Measurements from ENCODE around the gene TBC1D10B.
"Not testable (repeated sequence)": the region's sequence is repeated elsewhere in the genome, so short reads cannot be mapped to it uniquely, and the experiment has no call there.

DNA sequence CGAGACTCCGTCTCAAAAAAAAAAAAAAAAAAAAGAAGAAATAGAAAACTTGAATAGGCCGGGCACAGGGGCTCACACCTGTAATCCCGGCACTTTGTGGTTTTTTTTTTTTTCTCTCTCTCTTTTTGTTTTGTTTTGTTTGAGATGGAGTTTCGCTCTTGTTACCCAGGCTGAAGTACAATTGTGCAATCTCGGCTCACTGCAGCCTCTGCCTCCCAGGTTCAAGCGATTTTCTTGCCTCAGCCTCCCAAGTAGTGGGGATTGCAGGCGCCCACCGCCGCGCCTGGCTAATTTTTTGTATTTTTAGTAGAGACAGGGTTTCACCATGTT lies 26.8 kb downstream of the TBC1D10B start:
- TF ChIP-seq POLR2A, CTCF (IDR thresholded peaks at IDR 0.05): not testable (repeated sequence)
